H1 (cell line): Measurements from ENCODE around the gene AP2B1. TPM values are rescaled to one million over a fixed set of nuclear protein-coding genes. Genes with fewer than 3 reads are reported as not detected.

Source experiments
- BCL11A ChIP-seq, 2 experiments: IDR thresholded peaks; one replicate each; pipeline ENCODE4 v1.6.1; 2011; ENCODE audit warnings: low read depth in 2 of 2, low read length in 2 of 2, mild to moderate bottlenecking in 2 of 2
- CHD7 ChIP-seq: fragments of 300-600 bp; sonication (generic); IDR thresholded peaks from 2 replicates; pipeline ENCODE4 v1.7.1; 2012; ENCODE audit warnings: low read length, moderate library complexity, mild to moderate bottlenecking, inconsistent platforms; ENCODE audit not compliant: insufficient replicate concordance
- EGR1 ChIP-seq: IDR thresholded peaks from 2 replicates; pipeline ENCODE4 v1.6.1; 2011; ENCODE audit warnings: low read depth, low read length, borderline replicate concordance
- EZH2 ChIP-seq: fragments of 200-600 bp; sonication (generic); IDR thresholded peaks from 2 replicates; pipeline ENCODE4 v1.7.1; 2012; ENCODE audit warnings: low read depth, mild to moderate bottlenecking, moderate library complexity, low read length, inconsistent platforms; ENCODE audit not compliant: severe bottlenecking
- HDAC6 ChIP-seq: IDR thresholded peaks from one replicate; pipeline ENCODE4 v1.7.1; 2012; ENCODE audit warnings: low read depth, mild to moderate bottlenecking, inconsistent platforms, low read length, moderate library complexity
- MAX ChIP-seq: IDR thresholded peaks from 2 replicates; pipeline ENCODE4 v1.6.1; 2012; ENCODE audit warnings: inconsistent platforms
- NRF1 ChIP-seq: IDR thresholded peaks from 2 replicates; pipeline ENCODE4 v1.6.1; 2011; ENCODE audit warnings: mild to moderate bottlenecking, low read depth, low read length, improper control_type of control experiment
- TBP ChIP-seq: IDR thresholded peaks from 2 replicates; pipeline ENCODE4 v1.6.1; 2011; ENCODE audit warnings: low read depth, low read length, improper control_type of control experiment
- TEAD4 ChIP-seq: IDR thresholded peaks from 2 replicates; pipeline ENCODE4 v1.6.1; 2012; ENCODE audit warnings: low read depth, low read length, inconsistent platforms, mixed read lengths
- ZNF274 ChIP-seq: IDR thresholded peaks from 2 replicates; pipeline ENCODE4 v1.7.0; 2012; ENCODE audit warnings: low read length, borderline replicate concordance; ENCODE audit errors: extremely low read depth
- polyA plus RNA-seq, 7 experiments: library from polyadenylated mRNA; depleted of rRNA in 3 of 7; stranded (reverse) in 5 of 7; unstranded in 2 of 7; fragments of >200 nt in 5 of 7; fragments of 200-250 nt in 2 of 7; gene quantifications; 1 replicate in 5 of 7; 2 replicates in 1 of 7; 4 replicates in 1 of 7; pipeline versions ENCODE4 v1.2.1 to v1.2.3, GENCODE V29; 2011 to 2013; ENCODE audit warnings: missing spikeins in 2 of 7, mixed read lengths in 2 of 7
- total RNA-seq: library from RNA; stranded (reverse); fragmentation: NEBNext Ultra II Directional; extraction: Animal tissue kit (Norgen Biotek cat#: 25700); gene quantifications from 2 replicates; pipeline ENCODE4 v1.2.1, GENCODE V29; 2021

AP2B1 gene
- total and polyA plus RNA-seq, 2 of the 8 experiments (the other 6 are each of a cell fraction or from before 2014, with no cell fraction given), result 95.5 to 199 TPM

GRCh38 chr17:35684055-35684802 is 97.1 kb downstream of the AP2B1 start (continued):
- TF ChIP-seq CHD7 (peak; percentile 23), ZNF274 (no peak), HDAC6 (no peak), TBP (no peak), EGR1 (no peak), NRF1 (no peak), EZH2 (no peak), BCL11A (IDR thresholded peaks at IDR 0.05; ENCODE audit: low read depth in 2 of 2, low read length in 2 of 2) (no peak), TEAD4 (peak; percentile 58; the same call in 1 of the 2 replicates), MAX (no peak)
